K562 (cell line): ENCODE measurements around the gene EPN3. TPM values are rescaled to one million over a fixed set of nuclear protein-coding genes. Genes with fewer than 3 reads are reported as not detected.

Source experiments
- GABPB2 ChIP-seq: fragments of 250-450 bp; sonication (Bioruptor Pico); conservative IDR thresholded peaks from 2 replicates; pipeline ENCODE4 v1.5.1; 2021; ENCODE audit warnings: mild to moderate bottlenecking
- ZBED1 ChIP-seq: IDR thresholded peaks from 2 replicates; pipeline ENCODE4 v1.6.1; 2014
- ZNF316 ChIP-seq: fragments of 450-650 bp; IDR thresholded peaks from 2 replicates; pipeline ENCODE4 v1.6.1; 2016
- polyA plus RNA-seq, 8 experiments: library from polyadenylated mRNA; depleted of rRNA in 4 of 8; stranded (reverse) in 5 of 8; unstranded in 3 of 8; fragments of >200 nt; fragmentation: Nextera tagmentation in 2 of 8; fragmentation: Illumina TruSeq in 1 of 8; extraction: Ambion mirVana in 2 of 8; extraction: Trizol in 1 of 8; gene quantifications; 2 replicates each; pipeline versions ENCODE4 v1.2.1 to v1.2.3, GENCODE V29; 2011 to 2014; ENCODE audit warnings: inconsistent platforms in 1 of 8, missing spikeins in 1 of 8
- total RNA-seq, 7 experiments: library from RNA; depleted of rRNA in 6 of 7; stranded (reverse); fragments of >200 nt in 6 of 7; fragmentation: Illumina TruSeq in 2 of 7; extraction: Trizol in 2 of 7; gene quantifications; 2 replicates each; pipeline versions ENCODE4 v1.2.1 to v1.2.3, GENCODE V29; 2011 to 2021; ENCODE audit warnings: low replicate concordance in 1 of 7
- TF ChIP-seq, protein P1 (sequence below): fragments of 450-650 bp; IDR thresholded peaks from 2 replicates; pipeline ENCODE4 v1.6.1; 2016; ENCODE audit warnings: mild to moderate bottlenecking, moderate library complexity

EPN3 gene
- total and polyA plus RNA-seq, 9 of the 15 experiments (the other 6 are each of a cell fraction or from before 2014, with no cell fraction given): 0.16 TPM; not detected in 8

DNA sequence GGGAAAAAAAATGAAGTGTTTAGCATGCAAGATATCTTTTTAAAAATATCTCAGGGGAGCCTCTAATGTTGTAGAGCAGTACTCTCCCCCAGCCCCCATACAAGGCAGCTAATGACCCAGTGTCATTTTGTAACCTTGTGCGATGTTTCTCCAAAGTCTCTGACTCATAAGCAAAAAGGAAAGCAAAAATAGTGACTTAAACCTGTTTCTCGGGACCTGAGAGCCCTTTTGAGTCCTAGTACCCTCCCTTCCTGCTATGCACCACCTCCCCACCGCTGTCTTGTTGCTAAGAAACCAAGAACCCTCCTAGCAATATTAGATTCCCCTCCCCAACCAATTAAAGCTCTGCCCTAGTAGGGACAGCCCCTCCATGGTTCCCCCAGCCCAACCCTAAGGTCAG is 21.5 kb upstream of the EPN3 start (continued):
- TF ChIP-seq, protein P1, sequence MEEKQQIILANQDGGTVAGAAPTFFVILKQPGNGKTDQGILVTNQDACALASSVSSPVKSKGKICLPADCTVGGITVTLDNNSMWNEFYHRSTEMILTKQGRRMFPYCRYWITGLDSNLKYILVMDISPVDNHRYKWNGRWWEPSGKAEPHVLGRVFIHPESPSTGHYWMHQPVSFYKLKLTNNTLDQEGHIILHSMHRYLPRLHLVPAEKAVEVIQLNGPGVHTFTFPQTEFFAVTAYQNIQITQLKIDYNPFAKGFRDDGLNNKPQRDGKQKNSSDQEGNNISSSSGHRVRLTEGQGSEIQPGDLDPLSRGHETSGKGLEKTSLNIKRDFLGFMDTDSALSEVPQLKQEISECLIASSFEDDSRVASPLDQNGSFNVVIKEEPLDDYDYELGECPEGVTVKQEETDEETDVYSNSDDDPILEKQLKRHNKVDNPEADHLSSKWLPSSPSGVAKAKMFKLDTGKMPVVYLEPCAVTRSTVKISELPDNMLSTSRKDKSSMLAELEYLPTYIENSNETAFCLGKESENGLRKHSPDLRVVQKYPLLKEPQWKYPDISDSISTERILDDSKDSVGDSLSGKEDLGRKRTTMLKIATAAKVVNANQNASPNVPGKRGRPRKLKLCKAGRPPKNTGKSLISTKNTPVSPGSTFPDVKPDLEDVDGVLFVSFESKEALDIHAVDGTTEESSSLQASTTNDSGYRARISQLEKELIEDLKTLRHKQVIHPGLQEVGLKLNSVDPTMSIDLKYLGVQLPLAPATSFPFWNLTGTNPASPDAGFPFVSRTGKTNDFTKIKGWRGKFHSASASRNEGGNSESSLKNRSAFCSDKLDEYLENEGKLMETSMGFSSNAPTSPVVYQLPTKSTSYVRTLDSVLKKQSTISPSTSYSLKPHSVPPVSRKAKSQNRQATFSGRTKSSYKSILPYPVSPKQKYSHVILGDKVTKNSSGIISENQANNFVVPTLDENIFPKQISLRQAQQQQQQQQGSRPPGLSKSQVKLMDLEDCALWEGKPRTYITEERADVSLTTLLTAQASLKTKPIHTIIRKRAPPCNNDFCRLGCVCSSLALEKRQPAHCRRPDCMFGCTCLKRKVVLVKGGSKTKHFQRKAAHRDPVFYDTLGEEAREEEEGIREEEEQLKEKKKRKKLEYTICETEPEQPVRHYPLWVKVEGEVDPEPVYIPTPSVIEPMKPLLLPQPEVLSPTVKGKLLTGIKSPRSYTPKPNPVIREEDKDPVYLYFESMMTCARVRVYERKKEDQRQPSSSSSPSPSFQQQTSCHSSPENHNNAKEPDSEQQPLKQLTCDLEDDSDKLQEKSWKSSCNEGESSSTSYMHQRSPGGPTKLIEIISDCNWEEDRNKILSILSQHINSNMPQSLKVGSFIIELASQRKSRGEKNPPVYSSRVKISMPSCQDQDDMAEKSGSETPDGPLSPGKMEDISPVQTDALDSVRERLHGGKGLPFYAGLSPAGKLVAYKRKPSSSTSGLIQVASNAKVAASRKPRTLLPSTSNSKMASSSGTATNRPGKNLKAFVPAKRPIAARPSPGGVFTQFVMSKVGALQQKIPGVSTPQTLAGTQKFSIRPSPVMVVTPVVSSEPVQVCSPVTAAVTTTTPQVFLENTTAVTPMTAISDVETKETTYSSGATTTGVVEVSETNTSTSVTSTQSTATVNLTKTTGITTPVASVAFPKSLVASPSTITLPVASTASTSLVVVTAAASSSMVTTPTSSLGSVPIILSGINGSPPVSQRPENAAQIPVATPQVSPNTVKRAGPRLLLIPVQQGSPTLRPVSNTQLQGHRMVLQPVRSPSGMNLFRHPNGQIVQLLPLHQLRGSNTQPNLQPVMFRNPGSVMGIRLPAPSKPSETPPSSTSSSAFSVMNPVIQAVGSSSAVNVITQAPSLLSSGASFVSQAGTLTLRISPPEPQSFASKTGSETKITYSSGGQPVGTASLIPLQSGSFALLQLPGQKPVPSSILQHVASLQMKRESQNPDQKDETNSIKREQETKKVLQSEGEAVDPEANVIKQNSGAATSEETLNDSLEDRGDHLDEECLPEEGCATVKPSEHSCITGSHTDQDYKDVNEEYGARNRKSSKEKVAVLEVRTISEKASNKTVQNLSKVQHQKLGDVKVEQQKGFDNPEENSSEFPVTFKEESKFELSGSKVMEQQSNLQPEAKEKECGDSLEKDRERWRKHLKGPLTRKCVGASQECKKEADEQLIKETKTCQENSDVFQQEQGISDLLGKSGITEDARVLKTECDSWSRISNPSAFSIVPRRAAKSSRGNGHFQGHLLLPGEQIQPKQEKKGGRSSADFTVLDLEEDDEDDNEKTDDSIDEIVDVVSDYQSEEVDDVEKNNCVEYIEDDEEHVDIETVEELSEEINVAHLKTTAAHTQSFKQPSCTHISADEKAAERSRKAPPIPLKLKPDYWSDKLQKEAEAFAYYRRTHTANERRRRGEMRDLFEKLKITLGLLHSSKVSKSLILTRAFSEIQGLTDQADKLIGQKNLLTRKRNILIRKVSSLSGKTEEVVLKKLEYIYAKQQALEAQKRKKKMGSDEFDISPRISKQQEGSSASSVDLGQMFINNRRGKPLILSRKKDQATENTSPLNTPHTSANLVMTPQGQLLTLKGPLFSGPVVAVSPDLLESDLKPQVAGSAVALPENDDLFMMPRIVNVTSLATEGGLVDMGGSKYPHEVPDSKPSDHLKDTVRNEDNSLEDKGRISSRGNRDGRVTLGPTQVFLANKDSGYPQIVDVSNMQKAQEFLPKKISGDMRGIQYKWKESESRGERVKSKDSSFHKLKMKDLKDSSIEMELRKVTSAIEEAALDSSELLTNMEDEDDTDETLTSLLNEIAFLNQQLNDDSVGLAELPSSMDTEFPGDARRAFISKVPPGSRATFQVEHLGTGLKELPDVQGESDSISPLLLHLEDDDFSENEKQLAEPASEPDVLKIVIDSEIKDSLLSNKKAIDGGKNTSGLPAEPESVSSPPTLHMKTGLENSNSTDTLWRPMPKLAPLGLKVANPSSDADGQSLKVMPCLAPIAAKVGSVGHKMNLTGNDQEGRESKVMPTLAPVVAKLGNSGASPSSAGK: no peak
- TF ChIP-seq ZBED1: no peak
- no peak for TF ChIP-seq GABPB2 (CRISPR knock-in tag)
- TF ChIP-seq ZNF316: no peak
